Fibroblast of lung (primary cell): ENCODE measurements around the gene TOX4.

Source experiments
- CTCF ChIP-seq, 2 donors: IDR thresholded peaks in 1 of 2; conservative IDR thresholded peaks in 1 of 2; 1 replicate in 1 of 2; 2 replicates in 1 of 2; pipeline ENCODE4 v1.5.1; 2011 to 2012; ENCODE audit warnings: low read length in 2 of 2, control low read depth in 1 of 2, inconsistent platforms in 1 of 2, low read depth in 1 of 2, mild to moderate bottlenecking in 1 of 2
- EZH2 ChIP-seq: IDR thresholded peaks from 2 replicates; pipeline ENCODE4 v1.5.1; 2012; ENCODE audit warnings: low read length, control low read depth, mild to moderate bottlenecking; ENCODE audit errors: missing control alignments

GRCh38 chr14:21514341-21514740 lies 37.3 kb downstream of the TOX4 start:
- TF ChIP-seq CTCF (conservative IDR thresholded peaks at IDR 0.05 in 1 of 2, IDR thresholded peaks at IDR 0.05 in 1 of 2; ENCODE audit: low read depth in 1 of 2, low read length in 2 of 2) (no peak), EZH2 (no peak)
